Panc1 (cell line): Measurements from ENCODE around the gene MS4A6A.

Source experiments
- TF ChIP-seq, protein P1 (sequence below): fragments of 450-650 bp; IDR thresholded peaks from 2 replicates; pipeline ENCODE4 v1.5.1; 2017; ENCODE audit warnings: mild to moderate bottlenecking
- TF ChIP-seq, protein P2 (sequence below), 2 experiments: IDR thresholded peaks; 2 replicates each; pipeline ENCODE4 v1.6.1; 2011 to 2012; ENCODE audit warnings: low read depth in 2 of 2, control low read depth in 1 of 2, low read length in 1 of 2, mild to moderate bottlenecking in 1 of 2, moderate library complexity in 1 of 2; ENCODE audit not compliant: insufficient read depth in 1 of 2

DNA sequence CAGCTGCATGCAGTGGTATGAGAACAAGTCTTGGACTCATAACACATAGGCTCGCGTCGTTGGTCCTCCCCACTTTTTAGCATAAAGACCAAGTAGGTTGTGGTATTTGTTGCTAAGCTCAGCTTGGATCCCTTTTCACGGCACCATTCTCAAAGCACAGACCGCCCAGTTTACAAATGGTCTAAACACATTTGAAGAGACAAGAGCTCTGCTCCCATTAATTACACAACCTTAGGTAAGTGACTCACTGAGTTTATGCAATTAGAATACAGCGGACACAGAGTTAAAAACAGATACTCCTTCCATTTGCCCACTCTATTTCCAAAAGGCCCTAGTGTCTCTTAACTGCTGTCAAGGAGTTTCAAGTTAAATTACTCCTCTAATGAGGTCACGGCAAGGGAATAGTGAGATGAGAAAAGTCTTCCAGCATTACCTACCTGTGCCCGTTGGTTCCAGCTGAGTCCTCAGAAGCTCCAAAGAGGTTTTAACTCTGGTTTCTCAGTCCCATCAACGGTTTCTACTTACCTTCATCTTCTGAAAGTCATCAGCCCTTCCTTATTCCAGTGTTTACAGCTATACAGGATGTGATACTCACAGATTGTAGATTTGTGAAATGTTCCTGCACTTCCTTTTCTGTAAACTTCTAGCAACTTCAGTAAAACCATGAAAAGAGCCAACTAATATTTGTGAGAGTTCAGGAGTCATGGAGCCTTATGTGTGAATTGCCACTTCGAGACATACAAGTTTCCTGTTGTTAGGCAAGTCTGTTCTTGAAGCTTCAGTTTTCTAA, at the start of gene MS4A6A:
- TF ChIP-seq, protein P1, sequence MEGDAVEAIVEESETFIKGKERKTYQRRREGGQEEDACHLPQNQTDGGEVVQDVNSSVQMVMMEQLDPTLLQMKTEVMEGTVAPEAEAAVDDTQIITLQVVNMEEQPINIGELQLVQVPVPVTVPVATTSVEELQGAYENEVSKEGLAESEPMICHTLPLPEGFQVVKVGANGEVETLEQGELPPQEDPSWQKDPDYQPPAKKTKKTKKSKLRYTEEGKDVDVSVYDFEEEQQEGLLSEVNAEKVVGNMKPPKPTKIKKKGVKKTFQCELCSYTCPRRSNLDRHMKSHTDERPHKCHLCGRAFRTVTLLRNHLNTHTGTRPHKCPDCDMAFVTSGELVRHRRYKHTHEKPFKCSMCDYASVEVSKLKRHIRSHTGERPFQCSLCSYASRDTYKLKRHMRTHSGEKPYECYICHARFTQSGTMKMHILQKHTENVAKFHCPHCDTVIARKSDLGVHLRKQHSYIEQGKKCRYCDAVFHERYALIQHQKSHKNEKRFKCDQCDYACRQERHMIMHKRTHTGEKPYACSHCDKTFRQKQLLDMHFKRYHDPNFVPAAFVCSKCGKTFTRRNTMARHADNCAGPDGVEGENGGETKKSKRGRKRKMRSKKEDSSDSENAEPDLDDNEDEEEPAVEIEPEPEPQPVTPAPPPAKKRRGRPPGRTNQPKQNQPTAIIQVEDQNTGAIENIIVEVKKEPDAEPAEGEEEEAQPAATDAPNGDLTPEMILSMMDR = no peak
- TF ChIP-seq, protein P2, sequence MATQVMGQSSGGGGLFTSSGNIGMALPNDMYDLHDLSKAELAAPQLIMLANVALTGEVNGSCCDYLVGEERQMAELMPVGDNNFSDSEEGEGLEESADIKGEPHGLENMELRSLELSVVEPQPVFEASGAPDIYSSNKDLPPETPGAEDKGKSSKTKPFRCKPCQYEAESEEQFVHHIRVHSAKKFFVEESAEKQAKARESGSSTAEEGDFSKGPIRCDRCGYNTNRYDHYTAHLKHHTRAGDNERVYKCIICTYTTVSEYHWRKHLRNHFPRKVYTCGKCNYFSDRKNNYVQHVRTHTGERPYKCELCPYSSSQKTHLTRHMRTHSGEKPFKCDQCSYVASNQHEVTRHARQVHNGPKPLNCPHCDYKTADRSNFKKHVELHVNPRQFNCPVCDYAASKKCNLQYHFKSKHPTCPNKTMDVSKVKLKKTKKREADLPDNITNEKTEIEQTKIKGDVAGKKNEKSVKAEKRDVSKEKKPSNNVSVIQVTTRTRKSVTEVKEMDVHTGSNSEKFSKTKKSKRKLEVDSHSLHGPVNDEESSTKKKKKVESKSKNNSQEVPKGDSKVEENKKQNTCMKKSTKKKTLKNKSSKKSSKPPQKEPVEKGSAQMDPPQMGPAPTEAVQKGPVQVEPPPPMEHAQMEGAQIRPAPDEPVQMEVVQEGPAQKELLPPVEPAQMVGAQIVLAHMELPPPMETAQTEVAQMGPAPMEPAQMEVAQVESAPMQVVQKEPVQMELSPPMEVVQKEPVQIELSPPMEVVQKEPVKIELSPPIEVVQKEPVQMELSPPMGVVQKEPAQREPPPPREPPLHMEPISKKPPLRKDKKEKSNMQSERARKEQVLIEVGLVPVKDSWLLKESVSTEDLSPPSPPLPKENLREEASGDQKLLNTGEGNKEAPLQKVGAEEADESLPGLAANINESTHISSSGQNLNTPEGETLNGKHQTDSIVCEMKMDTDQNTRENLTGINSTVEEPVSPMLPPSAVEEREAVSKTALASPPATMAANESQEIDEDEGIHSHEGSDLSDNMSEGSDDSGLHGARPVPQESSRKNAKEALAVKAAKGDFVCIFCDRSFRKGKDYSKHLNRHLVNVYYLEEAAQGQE (IDR thresholded peaks at IDR 0.05; ENCODE audit: insufficient read depth in 1 of 2, low read depth in 2 of 2, low read length in 1 of 2) = no peak
